ENCODE data around the gene GDF9.

Gene GDF9
- 2.9 to 5.9 (median 3.7) reads per million in 4 donors for total RNA-seq

GRCh38 chr5:132866342-132867045 is at the start of gene GDF9, which contains the start of gene UQCRQ:
Gene GDF9, minus strand, starts transcription at chr5:132866469. Its CDS starts 1,936 bp downstream, at chr5:132864533.
Gene UQCRQ, plus strand, starts transcription at chr5:132866642. Its CDS starts 240 bp downstream, at chr5:132866882.
- DNase-seq, result peak; percentile 85 to 98 (median 91)

- DNase-seq, result no peak
These were observed 49.4 kb upstream of the GDF9 start for GRCh38 chr5:132915681-132916080.

- no peak for DNase-seq
These were observed 43.4 kb upstream of the GDF9 start for GRCh38 chr5:132909702-132910101.

GRCh38 chr5:132907161-132907560 is 40.9 kb upstream of the GDF9 start:
- no peak for DNase-seq

GRCh38 chr5:132905938-132906337 is 39.7 kb upstream of the GDF9 start:
- DNase-seq, result no peak

GRCh38 chr5:132901730-132902129 is 35.5 kb upstream of the GDF9 start:
- DNase-seq, result no peak

GRCh38 chr5:132901036-132901435 is 34.8 kb upstream of the GDF9 start:
- no peak for DNase-seq

- DNase-seq, result no peak
These were observed 31.8 kb upstream of the GDF9 start for GRCh38 chr5:132898094-132898493.

- DNase-seq, result peak in 1 of 5 donors; percentile 8
These were observed 30.4 kb upstream of the GDF9 start for GRCh38 chr5:132896685-132897084.

- no peak for DNase-seq
These were observed 29.5 kb upstream of the GDF9 start for GRCh38 chr5:132895719-132896305.

GRCh38 chr5:132890817-132891216 is 24.5 kb upstream of the GDF9 start:
- no peak for DNase-seq

- no peak for DNase-seq
These were observed 23.2 kb upstream of the GDF9 start for GRCh38 chr5:132889501-132889900.

- no peak for DNase-seq
These were observed 21.0 kb upstream of the GDF9 start for GRCh38 chr5:132887283-132887682.

- no peak for DNase-seq
These were observed 20.0 kb upstream of the GDF9 start for GRCh38 chr5:132886064-132886823.

GRCh38 chr5:132884548-132884947 is 18.3 kb upstream of the GDF9 start:
- no peak for DNase-seq

GRCh38 chr5:132883261-132883834 is 17.1 kb upstream of the GDF9 start:
- peak in 2 of 5 donors; percentile 21 to 34 for DNase-seq

GRCh38 chr5:132877938-132878337 is 11.7 kb upstream of the GDF9 start:
- DNase-seq, result no peak

- DNase-seq, result no peak
These were observed 11.2 kb upstream of the GDF9 start for GRCh38 chr5:132877466-132877865.

GRCh38 chr5:132876020-132876759 is 9.9 kb upstream of the GDF9 start:
- no peak for DNase-seq

GRCh38 chr5:132873930-132874271 is 7.6 kb upstream of the GDF9 start:
- DNase-seq, result no peak

GRCh38 chr5:132873119-132873929 is 7.1 kb upstream of the GDF9 start, which contains the start of gene LEAP2:
Gene LEAP2, plus strand, starts transcription at chr5:132873668. Its CDS starts 27 bp downstream, at chr5:132873695.
- DNase-seq, result no peak

GRCh38 chr5:132872788-132873118 is 6.5 kb upstream of the GDF9 start:
- no peak for DNase-seq

All from T-helper 1 cell (primary cell).